Measurements from ENCODE around the gene IL1R2.

IL1R2 gene, protein sequence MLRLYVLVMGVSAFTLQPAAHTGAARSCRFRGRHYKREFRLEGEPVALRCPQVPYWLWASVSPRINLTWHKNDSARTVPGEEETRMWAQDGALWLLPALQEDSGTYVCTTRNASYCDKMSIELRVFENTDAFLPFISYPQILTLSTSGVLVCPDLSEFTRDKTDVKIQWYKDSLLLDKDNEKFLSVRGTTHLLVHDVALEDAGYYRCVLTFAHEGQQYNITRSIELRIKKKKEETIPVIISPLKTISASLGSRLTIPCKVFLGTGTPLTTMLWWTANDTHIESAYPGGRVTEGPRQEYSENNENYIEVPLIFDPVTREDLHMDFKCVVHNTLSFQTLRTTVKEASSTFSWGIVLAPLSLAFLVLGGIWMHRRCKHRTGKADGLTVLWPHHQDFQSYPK

DNA sequence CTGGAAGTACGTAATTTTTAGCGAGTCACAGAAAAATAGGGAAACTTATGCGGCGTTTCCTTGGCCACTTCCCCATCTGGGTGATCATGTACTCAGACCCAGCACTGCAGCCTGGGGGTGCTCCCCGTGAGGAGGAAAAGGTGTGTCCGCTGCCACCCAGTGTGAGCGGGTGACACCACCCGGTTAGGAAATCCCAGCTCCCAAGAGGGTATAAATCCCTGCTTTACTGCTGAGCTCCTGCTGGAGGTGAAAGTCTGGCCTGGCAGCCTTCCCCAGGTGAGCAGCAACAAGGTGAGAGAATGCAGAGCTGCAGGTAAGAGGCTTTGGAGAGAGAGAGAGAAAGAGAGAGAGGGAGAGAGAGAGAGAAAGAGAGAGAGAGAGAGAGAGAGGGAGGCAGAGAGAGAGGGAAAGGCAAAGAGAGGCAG, at the start of gene IL1R2:
Gene IL1R2 (plus strand): TSS at position 240 of the 425 bp plus-strand sequence. CDS start 16,616 bp downstream, outside the sequence.
- no peak for DNase-seq (ENCODE audit: low read depth in 1 of 2, low spot score in 1 of 2)

DNA sequence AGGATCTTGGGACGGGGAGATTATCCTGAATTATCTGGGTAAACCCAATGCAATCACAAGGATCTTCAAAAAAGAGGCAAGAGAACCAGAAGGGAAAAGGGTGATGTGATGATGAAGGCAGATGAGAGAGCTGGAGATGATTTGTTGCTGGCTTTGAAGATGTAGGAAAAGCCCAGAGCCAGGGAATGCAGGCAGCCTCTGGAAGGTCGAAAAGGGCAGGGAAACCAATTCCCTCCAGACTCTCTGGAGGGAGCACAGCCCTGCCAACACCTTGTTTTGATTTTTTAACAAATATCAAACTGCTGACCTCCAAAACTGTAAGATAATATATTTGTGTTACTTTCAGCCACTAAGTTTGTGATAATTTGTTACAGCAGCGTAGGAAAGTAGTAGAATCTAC, 48.9 kb upstream of the IL1R2 start:
- no peak for DNase-seq (ENCODE audit: low read depth in 1 of 2, low spot score in 1 of 2)

DNA sequence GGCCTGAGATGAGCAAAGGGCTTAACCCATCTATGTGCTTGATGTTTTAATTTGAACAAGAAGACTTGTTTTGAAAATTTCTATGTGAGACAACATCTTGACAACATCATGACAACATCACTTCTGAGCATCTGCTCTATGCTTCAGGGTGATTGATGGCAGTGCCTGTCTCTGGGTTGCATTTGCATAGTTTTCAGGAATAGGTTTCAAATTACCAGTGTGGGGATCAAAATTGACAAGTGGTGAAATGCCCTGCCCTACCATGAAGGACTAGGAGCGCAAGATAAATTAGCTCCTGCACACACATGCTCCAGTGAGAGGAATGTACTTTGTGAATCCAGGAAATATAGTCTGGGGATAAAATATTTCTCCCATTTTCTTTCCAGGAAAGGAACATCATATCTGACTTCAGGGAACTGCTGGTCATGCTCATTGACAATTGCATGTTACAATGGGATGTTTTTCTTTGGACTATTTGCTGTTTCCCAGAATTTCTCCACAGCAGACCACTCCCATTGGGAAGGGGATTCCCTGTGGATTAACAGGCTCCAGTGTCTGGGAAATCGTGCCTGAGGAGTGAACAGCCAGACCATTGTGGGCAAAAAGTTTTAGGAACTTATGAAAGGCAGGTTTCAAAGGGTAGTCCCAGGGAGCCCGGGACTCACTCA, 45.3 kb upstream of the IL1R2 start:
- no peak for DNase-seq (ENCODE audit: low read depth in 1 of 2, low spot score in 1 of 2)

DNA sequence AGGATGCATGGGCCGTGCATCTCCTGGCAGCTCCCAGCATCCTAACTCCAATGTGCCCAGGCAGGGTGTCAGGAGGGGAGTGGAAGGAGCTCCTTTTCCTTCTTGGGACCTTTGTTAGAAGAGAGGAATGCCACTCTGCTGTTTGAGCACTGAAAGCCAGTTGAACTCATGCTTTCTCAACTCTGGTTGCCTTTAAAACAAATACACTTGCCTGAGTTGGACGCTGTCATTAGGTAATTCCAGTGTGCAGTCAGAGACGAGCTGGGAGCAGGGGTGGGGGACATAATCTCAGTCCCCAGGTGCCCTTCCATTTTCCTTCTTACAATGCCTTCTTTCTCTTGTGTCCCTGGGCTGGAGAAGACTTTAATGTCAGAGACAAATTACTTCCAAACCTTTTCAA, 44.4 kb upstream of the IL1R2 start:
- DNase-seq (ENCODE audit: low read depth in 1 of 2, low spot score in 1 of 2) = no peak

DNA sequence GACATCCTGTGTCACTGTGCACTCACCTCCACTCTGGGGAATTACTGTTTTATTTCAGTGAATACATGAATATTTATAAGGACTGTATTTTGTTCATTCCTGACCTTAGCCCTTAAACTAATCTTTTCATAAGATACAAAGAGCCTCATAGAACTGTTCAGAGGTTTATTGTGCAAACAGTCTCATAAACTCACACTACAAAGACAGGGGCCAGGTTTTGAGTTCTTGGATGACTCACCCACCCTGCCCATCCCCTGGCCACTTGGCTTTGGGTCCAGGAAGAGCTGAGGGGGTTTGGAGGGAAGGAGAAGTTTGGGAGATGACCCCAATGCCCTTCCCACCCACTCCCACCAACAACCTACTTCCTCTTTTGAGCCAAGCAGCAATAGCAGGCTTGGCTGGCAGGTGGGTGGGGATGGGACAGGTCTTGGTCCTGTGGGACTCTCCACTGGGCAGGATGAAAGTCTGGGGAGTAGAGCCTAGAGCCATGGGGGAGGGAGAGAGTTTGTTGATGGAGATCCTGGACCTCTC, 43.1 kb upstream of the IL1R2 start:
- DNase-seq (ENCODE audit: low read depth in 1 of 2, low spot score in 1 of 2) = no peak

DNA sequence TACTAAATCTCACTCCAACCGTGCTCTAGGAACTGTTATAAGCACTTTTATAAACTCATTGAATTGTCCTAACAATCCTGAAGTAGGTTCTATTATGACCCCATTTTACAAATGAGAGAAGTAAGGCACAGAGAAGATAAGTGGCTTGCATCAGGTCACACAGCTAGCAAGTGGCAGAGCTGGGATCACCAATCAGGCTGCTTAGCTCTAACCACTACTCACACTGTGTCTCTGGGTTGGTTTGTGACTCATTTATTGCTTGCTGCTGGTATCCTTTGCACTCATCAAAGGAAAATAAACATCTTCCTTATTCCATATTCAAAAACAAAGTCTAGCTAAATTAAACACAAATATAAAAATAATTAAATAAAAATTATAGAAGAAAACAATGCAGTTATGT, 42.5 kb upstream of the IL1R2 start:
- no peak for DNase-seq (ENCODE audit: low read depth in 1 of 2, low spot score in 1 of 2)

DNA sequence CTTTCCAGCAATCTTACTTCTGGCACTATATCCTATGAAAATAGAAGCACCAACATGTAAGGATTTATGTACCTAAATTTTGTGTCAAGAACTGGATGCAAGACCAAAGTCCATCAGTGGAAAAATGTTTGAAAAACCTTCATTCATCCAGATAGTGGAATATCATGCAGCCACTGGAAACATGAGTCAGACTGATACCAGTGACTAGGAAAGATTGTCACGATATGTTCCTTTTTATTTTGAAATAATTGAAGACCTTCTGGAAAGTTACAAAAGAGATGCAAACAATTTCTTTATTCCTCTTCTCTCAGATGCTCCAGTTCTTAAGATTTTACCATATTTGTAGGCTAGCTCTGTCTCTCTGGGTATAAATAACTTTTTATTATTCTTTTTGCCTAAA, 40.5 kb upstream of the IL1R2 start:
- no peak for DNase-seq (ENCODE audit: low read depth in 1 of 2, low spot score in 1 of 2)

DNA sequence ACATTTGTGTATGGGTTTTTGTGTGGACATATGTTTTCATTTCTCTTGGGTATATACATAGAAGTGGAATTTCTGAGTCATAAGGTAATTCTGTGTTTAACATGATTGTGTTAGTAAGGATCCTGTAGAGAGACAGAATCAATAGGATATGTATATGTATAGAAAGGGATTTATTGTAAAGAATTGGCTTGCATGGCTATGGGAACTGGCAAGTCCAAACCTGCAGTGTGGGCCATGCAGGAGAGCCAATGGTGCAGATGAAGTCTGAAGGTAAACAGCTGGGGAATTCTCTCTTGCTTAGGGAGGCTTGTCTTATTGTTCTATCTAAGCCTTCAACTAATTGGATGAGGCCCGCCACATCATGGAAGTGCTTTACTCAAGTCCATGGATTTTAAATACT, 39.2 kb upstream of the IL1R2 start:
- DNase-seq (ENCODE audit: low read depth in 1 of 2, low spot score in 1 of 2) = no peak

DNA sequence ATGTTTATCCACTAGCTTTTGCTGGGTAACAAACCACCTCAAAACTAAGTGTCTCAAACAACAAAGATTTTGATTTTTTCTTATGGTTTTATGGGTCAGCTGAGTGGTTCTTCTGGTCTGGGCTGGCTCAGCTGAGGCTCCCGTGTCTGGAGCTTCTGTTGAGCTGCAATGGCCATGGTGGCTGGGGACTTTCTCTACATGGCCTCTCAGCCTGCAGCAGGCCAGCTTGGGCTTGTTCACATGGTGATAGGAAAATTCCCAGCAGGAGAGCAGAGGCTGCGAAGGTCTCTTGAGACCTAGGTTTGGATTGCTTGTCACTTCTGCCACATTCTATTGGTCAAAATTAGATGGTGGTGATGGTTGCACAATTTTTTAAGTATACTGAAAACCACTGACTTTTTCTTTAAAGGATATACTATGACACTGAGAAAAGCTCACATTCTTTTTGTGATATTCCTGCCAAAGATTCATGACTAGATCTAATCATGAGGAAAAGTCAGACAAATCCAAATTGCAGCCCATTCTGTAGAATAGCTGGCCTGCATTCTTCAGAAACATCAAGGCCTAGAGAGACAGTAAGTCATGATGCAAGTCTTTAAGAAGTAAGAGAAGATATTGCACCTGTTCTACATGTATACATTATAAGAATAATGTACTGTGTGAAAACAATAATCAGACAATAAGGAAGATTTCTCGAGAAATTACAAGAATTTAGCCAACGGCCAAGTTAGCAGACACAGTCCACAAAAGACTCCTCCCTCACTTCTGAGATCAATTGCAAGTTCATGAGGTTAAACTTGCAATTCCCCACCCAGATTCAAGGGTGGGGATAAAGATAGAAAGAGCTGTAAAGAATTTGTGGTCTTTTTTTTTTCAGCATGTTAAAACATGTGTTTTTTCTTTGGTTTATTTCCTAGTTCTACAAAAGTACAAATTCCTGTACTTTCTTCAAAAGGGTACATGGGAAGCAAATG, 35.0 kb upstream of the IL1R2 start:
- no peak for DNase-seq (ENCODE audit: low read depth in 1 of 2, low spot score in 1 of 2)

DNA sequence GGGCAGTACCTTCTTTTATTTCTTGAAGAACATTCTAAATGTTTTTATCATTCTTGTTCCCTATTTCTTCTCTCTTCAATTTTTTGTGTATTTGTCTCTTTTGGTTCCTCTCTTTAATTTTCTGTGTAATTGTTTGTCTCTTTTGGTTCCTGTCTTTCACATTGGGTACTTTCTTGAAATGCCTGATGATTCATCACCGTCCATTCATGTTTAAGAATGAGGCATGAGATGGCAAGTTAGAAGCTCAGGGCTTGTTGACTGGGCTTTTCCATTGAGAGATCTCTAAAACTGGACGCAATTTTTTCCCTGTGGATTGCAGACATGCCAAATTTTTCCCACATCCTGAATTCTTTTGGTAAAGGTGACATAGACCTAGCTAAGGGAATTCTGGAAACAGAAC, 33.7 kb upstream of the IL1R2 start:
- no peak for DNase-seq (ENCODE audit: low read depth in 1 of 2, low spot score in 1 of 2)

DNA sequence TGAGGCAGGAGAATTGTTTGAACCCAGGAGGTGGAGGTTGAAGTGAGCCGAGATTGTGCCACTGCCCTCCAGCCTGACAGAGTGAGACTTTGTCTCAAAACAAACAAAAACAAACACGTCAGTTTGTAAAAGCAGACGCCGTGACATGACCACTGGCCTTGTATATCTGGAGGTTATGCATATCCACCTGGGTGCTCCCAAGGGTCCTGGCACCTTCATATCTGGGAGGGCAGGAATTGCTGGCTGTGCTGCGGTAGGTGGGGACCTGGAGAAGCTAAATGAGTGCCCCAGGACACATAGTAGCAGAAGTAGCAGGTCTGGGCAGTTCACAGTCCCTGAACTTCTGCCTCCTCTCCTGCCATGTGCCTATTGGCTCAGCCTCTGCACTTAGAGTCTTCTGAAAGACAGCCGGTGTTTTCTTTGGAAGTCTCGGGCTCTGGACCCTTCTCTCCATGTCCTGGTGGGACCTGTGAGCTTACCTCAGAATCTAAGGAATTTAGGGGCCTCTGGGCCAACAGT, 30.9 kb upstream of the IL1R2 start:
- no peak for DNase-seq (ENCODE audit: low read depth in 1 of 2, low spot score in 1 of 2)

DNA sequence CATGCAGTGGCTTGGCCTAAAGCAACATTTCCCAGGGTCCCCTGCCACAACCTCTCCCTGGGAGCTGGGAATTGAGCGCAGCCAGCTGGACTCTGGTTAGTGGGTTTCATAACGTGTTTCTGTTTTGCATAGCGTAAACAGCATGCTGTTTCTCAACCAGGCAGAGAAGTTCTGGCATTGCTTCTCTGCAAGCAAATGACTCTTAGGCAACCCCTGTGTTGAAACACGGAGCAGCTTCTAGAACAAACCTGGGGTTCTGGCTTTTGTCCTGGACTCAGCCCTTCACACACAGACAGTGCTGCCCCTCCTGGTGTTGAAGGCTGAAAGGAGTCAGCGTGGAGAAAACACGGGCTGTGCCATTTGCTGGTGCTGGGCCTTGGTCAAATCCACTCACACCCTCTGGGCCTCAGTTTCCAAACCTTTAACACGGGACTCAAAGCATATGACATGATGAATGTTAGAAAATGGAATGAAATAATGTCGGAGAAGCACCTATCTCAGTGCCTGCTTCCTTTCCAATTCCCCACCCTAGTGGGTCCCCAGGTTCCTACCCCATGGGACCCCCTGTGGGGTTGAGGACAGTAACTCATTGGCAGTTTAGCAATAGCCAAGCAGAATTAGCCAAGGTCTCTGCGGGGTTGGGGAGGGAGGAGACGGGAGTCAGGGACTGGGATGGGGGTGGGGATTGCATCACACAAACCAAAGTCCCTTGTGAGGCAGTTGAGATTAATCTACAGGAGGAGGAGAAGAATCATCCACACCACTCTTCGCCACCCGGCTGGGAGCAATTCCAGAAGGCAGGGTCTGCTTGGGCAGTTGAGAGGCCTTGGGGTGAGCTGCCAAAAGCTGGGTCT, 30.2 kb upstream of the IL1R2 start:
- no peak for DNase-seq (ENCODE audit: low read depth in 1 of 2, low spot score in 1 of 2)

DNA sequence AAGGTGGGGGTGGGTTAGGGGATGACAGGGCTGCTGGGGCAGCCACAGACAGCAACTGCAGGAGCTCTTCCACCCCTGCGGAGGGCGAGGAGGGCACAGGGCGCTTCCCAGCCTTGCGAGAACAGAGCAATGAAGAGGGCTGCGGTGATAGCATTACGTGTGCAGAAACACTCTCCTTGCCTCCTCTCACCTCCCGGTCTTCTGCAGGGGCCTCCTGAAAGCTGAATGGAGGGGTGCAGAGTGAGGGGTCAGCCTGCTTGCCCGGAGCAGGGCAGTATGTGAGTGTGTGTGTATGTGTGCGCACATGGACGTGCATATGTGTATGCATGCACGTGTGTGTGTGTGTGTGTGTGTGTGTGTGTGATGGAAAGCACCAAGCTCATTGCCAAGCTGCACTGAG, 29.5 kb upstream of the IL1R2 start:
- no peak for DNase-seq (ENCODE audit: low read depth in 1 of 2, low spot score in 1 of 2)

DNA sequence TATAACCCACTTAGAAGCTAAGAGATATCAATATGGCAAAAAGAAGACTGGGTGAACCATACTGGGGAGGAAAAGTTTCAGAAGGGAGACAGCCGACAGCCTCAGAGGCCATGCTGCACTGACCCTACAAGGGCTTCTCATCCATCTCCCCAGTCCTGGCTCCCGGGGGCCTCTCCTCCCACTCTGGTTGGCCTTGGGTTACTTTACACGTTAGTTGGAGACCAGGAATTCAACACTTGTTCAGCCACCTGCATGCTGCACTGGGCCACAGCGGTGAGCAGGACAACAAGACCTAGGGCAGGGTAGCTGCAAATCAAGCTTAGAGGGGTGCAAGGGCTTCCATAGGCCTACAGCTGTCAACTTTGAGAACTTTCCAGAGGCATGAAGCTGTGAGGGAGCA, 28.6 kb upstream of the IL1R2 start:
- DNase-seq (ENCODE audit: low read depth in 1 of 2, low spot score in 1 of 2) = no peak

DNA sequence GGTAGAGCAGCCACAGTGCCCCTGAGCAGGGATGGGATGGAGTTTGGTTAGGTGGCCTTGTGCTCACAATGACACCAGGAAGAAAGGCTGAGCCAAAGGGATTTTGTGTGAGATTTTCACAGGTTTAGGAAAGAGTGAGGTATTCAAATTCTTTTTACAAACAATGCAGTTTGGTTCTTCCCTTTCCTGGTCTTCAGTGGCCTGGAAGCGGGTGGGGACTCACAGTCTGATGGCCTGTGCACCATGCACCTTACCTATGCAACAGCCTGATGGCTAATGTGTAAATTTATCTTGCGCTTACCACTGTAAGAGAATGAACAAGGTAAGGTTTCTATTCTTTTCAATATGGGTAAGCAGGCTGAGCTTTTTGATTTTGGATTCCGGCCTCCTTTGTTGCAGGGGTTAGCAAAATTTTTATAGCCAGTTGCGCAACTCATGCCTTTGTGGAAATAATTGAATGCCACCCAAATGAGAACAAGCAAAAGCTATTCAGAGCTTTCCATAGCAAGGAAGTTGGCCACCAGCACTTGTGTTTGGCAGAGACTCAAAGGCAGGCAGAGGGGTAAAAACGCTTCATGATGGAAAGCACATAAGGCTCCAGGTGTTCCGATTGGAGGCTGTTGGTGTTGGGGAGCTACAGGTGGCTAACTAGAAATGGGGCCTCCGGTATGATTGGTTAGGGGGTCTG, 23.8 kb upstream of the IL1R2 start:
- DNase-seq (ENCODE audit: low read depth in 1 of 2, low spot score in 1 of 2) = no peak

DNA sequence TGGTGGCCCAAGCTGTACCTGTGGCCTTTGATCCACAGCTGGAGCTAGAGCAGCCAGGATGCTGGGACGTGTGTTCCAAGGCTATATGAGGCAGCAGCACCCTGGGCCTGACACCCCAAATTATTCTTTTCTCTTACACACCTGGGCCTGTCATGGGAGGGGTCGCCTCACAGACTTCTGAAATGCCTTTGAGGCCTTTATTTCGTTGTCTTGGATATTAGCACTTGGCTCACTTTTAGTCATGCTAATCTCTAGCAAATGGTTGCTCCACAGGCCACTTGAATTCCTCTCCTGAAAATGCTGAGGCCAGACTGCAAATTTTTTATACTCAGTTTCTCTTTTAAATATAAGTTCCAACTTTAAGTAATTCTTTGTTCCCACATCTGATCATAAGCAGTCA, 22.0 kb upstream of the IL1R2 start:
- DNase-seq (ENCODE audit: low read depth in 1 of 2, low spot score in 1 of 2) = no peak

DNA sequence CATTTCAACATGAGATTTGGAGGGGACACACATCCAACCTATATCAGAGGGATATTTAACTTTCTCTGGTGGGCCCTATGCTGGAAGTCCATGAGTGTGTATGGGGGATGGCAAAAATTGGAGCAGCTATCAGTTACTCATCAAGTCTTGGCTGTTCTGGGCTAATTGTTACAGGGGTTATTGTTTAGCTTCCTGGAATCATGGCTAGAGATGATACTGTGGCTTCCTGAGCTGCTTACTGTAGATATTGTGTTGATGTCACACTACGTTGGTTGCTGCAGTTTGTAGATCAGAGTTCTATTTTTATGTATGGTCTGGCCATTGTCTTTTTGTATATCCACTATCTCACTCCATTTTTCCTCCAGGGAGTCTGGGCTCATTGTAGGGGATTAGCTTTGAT, 20.9 kb upstream of the IL1R2 start:
- no peak for DNase-seq (ENCODE audit: low read depth in 1 of 2, low spot score in 1 of 2)

DNA sequence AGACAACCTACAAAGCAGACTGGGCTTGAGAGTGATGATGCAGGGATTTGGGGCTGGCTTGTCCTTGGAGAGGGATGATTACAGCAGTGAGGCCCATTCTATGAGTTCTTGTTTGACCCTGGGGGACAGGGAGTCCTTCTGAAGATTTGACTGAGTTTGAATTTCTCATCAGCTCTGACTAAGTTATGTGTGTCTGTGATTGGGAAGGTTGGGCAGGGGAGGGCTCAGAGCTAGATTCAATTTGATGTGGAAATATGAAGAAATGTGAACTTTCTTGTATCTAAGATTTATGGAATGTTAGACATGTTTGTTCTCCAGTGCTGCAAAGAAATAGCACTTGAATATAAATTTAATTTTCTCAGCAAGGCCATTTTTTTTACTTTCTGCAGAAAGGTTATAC, 19.9 kb upstream of the IL1R2 start:
- DNase-seq (ENCODE audit: low read depth in 1 of 2, low spot score in 1 of 2) = no peak

DNA sequence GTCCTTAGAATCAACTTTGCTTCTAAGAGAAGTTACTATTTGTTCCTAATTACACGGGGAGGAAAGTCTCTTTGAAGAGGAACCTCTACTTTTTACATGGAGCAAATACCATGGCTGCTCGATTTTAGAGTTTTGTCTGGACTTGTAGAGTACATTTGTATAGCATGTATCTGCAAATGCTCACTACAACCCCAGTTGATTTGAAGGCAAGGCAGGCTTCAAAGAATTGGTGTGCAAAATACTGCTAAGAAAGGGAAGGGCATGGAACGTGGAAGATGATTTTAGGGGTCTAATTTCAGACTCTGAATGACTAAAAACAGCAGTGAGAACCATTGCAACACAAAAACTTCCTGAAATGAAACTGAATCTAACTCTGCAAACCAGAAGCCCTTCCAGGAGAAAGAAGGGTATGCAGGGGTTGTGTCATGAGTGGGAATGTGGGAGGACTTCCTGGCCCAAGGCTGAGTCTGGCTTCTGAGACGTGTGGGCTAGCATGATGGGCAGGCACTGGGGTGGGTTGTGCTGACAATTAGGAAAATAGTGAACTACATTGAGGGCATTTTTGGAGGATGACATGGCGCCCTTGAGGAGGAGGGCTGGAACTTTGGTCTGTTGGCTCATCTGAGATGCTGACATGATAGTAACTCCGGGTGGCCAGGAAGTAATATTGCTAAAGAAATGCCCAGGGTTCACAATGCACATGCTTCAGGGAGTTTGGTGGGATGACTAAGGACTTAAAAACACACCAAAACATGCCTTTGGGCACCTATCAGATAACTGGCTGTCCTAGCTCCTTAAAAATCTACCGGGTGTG, 18.9 kb upstream of the IL1R2 start:
- DNase-seq (ENCODE audit: low read depth in 1 of 2, low spot score in 1 of 2) = no peak

All from stimulated activated CD4-positive, alpha-beta T cell treated with anti-CD3 and anti-CD28 coated beads, Interleukin-15, amount 100 ng/mL, for 1 hour (primary cell).